Measurements from ENCODE around the gene RHBDF2. TPM values are rescaled to one million over a fixed set of nuclear protein-coding genes. Genes with fewer than 3 reads are reported as not detected.

Gene RHBDF2
- total and polyA plus RNA-seq, 2 donors (not counting 3 experiments of a cell fraction or from before 2014, with no cell fraction given): 25.5 to 38.5 TPM

DNA sequence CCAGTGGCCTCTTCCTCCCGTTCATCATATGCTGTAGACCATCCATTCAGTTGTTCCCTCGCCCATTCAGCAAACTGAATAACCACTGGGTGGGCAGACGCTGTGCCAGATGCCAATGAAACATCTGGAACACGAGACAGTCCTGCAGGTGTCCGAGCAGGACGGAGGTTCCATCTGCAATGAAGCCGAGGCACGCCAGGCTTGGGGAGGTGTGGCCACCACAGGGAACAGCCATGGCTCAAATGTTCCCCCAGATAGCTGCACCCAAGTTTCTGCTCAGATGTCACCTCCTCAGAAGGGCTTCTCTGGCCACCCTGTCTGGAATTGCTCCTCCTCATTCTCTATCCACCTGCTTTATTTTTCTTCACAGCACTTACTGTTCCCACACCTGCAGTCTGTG is 78.8 kb downstream of the RHBDF2 start:
- H3K36me3 ChIP-seq (ENCODE audit: control insufficient read depth in 2 of 2, extremely low read depth in 1 of 2, insufficient read depth in 2 of 2, low read length in 2 of 2): peaks cover 0 to 3% of the 10 kb centered on the region in 2 experiments
- no peak for FAIRE-seq
- ChIA-PET CTCF (interaction anchor here (1.1 kb wide), 1 partner anchor 13 kb away, joined by 3 read pairs; no protein-coding TSS in a partner anchor), POLR2A (no interaction called here)
- peaks cover 18% of the 10 kb centered on the region for H3K79me2 ChIP-seq (ENCODE audit: control insufficient read depth, insufficient read depth, low read length)
- H3K4me2 ChIP-seq (ENCODE audit: insufficient read depth, low read length): no peak overlapping the region
- no TSS peak for BruUV-seq (replicated peaks)
- H3K4me3 ChIP-seq (replicated peaks in 1 of 3; ENCODE audit: insufficient read depth in 1 of 3, low read depth in 1 of 3, low read length in 3 of 3): no peak overlapping the region
- peaks cover 9% of the 10 kb centered on the region for H3K4me1 ChIP-seq (ENCODE audit: control insufficient read depth, extremely low read depth, insufficient read depth, low read length)
- H3K9ac ChIP-seq (replicated peaks; ENCODE audit: extremely low read depth, insufficient read depth, low read length): no peak overlapping the region
- intact Hi-C loops (cut with micrococcal nuclease) (no loop called here), dilution Hi-C loops (cut with MboI; ENCODE audit: extremely low pct_ligation_motif_present, low sequenced_read_pairs) (no loop called here)
- no peaks in the 10 kb centered on the region for H3K9me1 ChIP-seq (replicated peaks; ENCODE audit: control insufficient read depth, extremely low read depth, insufficient read depth, low read length)
- TF ChIP-seq FOS (IDR thresholded peaks at IDR 0.05; ENCODE audit: borderline replicate concordance, insufficient read depth, low read length) (no peak), MAX (IDR thresholded peaks at IDR 0.05; ENCODE audit: insufficient read depth, insufficient read length) (no peak), MYC (IDR thresholded peaks at IDR 0.05; ENCODE audit: low read depth, low read length) (no peak), JUN (IDR thresholded peaks at IDR 0.05; ENCODE audit: borderline replicate concordance, insufficient read depth, insufficient read length, low read depth) (no peak), POLR2A (IDR thresholded peaks at IDR 0.05; ENCODE audit: low read depth, low read length) (no peak), POLR2AphosphoS5 (IDR thresholded peaks at IDR 0.05; ENCODE audit: insufficient read depth, low read depth, low read length) (no peak), CTCF (IDR thresholded peaks at IDR 0.05; ENCODE audit: extremely low read depth in 1 of 2, insufficient read depth in 1 of 2, low read depth in 1 of 2, low read length in 2 of 2) (no peak)
- no peaks in the 10 kb centered on the region for H3K9me3 ChIP-seq (replicated peaks; ENCODE audit: control insufficient read depth, insufficient read depth, low read length)
- no peaks in the 10 kb centered on the region for H3K27me3 ChIP-seq (ENCODE audit: control insufficient read depth in 2 of 2, insufficient read depth in 2 of 2, low read length in 2 of 2)
- no peak overlapping the region for H3K27ac ChIP-seq (ENCODE audit: insufficient read depth, low read depth, low read length)
- no peaks in the 10 kb centered on the region for H4K20me1 ChIP-seq (replicated peaks; ENCODE audit: control insufficient read depth, extremely low read depth, insufficient read depth, low read length)
- DNase-seq (ENCODE audit: low read depth, low spot score): no peak
- H2AFZ ChIP-seq (ENCODE audit: low read depth, low read length): no peak overlapping the region
